ENCODE data around the gene HBS1L. TPM values are rescaled to one million over a fixed set of nuclear protein-coding genes. Genes with fewer than 3 reads are reported as not detected.

The HBS1L gene
- total and polyA plus RNA-seq, 9 of the 15 experiments (the other 6 are each of a cell fraction or from before 2014, with no cell fraction given): 101 to 199 (median 145) TPM

- TF ChIP-seq TAF9B (IDR thresholded peaks at IDR 0.05; ENCODE audit: partially characterized antibody): no peak
- TF ChIP-seq ZNF655 (CRISPR knock-in tag; IDR thresholded peaks at IDR 0.05): no peak
- TF ChIP-seq, protein P1, sequence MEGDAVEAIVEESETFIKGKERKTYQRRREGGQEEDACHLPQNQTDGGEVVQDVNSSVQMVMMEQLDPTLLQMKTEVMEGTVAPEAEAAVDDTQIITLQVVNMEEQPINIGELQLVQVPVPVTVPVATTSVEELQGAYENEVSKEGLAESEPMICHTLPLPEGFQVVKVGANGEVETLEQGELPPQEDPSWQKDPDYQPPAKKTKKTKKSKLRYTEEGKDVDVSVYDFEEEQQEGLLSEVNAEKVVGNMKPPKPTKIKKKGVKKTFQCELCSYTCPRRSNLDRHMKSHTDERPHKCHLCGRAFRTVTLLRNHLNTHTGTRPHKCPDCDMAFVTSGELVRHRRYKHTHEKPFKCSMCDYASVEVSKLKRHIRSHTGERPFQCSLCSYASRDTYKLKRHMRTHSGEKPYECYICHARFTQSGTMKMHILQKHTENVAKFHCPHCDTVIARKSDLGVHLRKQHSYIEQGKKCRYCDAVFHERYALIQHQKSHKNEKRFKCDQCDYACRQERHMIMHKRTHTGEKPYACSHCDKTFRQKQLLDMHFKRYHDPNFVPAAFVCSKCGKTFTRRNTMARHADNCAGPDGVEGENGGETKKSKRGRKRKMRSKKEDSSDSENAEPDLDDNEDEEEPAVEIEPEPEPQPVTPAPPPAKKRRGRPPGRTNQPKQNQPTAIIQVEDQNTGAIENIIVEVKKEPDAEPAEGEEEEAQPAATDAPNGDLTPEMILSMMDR (IDR thresholded peaks at IDR 0.05 in 2 of 3, conservative IDR thresholded peaks at IDR 0.05 in 1 of 3; ENCODE audit: insufficient read depth in 2 of 3, low read depth in 1 of 3, low read length in 3 of 3): no peak
- TF ChIP-seq NR3C1 (CRISPR knock-in tag; IDR thresholded peaks at IDR 0.05): no peak
- no peak for TF ChIP-seq ZNF431 (CRISPR knock-in tag; IDR thresholded peaks at IDR 0.05)
- TF ChIP-seq HNRNPK (IDR thresholded peaks at IDR 0.05; ENCODE audit: low read depth, low read length, poor library complexity, severe bottlenecking): no peak
- no peak for TF ChIP-seq ARID2 (IDR thresholded peaks at IDR 0.05)
- TF ChIP-seq TEAD2 (tag; IDR thresholded peaks at IDR 0.05): no peak
- TF ChIP-seq, protein P2, sequence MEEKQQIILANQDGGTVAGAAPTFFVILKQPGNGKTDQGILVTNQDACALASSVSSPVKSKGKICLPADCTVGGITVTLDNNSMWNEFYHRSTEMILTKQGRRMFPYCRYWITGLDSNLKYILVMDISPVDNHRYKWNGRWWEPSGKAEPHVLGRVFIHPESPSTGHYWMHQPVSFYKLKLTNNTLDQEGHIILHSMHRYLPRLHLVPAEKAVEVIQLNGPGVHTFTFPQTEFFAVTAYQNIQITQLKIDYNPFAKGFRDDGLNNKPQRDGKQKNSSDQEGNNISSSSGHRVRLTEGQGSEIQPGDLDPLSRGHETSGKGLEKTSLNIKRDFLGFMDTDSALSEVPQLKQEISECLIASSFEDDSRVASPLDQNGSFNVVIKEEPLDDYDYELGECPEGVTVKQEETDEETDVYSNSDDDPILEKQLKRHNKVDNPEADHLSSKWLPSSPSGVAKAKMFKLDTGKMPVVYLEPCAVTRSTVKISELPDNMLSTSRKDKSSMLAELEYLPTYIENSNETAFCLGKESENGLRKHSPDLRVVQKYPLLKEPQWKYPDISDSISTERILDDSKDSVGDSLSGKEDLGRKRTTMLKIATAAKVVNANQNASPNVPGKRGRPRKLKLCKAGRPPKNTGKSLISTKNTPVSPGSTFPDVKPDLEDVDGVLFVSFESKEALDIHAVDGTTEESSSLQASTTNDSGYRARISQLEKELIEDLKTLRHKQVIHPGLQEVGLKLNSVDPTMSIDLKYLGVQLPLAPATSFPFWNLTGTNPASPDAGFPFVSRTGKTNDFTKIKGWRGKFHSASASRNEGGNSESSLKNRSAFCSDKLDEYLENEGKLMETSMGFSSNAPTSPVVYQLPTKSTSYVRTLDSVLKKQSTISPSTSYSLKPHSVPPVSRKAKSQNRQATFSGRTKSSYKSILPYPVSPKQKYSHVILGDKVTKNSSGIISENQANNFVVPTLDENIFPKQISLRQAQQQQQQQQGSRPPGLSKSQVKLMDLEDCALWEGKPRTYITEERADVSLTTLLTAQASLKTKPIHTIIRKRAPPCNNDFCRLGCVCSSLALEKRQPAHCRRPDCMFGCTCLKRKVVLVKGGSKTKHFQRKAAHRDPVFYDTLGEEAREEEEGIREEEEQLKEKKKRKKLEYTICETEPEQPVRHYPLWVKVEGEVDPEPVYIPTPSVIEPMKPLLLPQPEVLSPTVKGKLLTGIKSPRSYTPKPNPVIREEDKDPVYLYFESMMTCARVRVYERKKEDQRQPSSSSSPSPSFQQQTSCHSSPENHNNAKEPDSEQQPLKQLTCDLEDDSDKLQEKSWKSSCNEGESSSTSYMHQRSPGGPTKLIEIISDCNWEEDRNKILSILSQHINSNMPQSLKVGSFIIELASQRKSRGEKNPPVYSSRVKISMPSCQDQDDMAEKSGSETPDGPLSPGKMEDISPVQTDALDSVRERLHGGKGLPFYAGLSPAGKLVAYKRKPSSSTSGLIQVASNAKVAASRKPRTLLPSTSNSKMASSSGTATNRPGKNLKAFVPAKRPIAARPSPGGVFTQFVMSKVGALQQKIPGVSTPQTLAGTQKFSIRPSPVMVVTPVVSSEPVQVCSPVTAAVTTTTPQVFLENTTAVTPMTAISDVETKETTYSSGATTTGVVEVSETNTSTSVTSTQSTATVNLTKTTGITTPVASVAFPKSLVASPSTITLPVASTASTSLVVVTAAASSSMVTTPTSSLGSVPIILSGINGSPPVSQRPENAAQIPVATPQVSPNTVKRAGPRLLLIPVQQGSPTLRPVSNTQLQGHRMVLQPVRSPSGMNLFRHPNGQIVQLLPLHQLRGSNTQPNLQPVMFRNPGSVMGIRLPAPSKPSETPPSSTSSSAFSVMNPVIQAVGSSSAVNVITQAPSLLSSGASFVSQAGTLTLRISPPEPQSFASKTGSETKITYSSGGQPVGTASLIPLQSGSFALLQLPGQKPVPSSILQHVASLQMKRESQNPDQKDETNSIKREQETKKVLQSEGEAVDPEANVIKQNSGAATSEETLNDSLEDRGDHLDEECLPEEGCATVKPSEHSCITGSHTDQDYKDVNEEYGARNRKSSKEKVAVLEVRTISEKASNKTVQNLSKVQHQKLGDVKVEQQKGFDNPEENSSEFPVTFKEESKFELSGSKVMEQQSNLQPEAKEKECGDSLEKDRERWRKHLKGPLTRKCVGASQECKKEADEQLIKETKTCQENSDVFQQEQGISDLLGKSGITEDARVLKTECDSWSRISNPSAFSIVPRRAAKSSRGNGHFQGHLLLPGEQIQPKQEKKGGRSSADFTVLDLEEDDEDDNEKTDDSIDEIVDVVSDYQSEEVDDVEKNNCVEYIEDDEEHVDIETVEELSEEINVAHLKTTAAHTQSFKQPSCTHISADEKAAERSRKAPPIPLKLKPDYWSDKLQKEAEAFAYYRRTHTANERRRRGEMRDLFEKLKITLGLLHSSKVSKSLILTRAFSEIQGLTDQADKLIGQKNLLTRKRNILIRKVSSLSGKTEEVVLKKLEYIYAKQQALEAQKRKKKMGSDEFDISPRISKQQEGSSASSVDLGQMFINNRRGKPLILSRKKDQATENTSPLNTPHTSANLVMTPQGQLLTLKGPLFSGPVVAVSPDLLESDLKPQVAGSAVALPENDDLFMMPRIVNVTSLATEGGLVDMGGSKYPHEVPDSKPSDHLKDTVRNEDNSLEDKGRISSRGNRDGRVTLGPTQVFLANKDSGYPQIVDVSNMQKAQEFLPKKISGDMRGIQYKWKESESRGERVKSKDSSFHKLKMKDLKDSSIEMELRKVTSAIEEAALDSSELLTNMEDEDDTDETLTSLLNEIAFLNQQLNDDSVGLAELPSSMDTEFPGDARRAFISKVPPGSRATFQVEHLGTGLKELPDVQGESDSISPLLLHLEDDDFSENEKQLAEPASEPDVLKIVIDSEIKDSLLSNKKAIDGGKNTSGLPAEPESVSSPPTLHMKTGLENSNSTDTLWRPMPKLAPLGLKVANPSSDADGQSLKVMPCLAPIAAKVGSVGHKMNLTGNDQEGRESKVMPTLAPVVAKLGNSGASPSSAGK (IDR thresholded peaks at IDR 0.05): no peak
- TF ChIP-seq, protein P3, sequence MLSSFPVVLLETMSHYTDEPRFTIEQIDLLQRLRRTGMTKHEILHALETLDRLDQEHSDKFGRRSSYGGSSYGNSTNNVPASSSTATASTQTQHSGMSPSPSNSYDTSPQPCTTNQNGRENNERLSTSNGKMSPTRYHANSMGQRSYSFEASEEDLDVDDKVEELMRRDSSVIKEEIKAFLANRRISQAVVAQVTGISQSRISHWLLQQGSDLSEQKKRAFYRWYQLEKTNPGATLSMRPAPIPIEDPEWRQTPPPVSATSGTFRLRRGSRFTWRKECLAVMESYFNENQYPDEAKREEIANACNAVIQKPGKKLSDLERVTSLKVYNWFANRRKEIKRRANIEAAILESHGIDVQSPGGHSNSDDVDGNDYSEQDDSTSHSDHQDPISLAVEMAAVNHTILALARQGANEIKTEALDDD (IDR thresholded peaks at IDR 0.05): peak; percentile 56; the same call in 1 of the 2 replicates
- TF ChIP-seq ZNF212 (CRISPR knock-in tag; IDR thresholded peaks at IDR 0.05): no peak
- no peak for TF ChIP-seq HDAC6 (IDR thresholded peaks at IDR 0.05; ENCODE audit: low read depth, low read length)
- TF ChIP-seq NFE2L1 (tag; IDR thresholded peaks at IDR 0.05; ENCODE audit: borderline replicate concordance, low read depth): no peak
- TF ChIP-seq POLR2A (conservative IDR thresholded peaks at IDR 0.05): no peak
Measured at GRCh38 chr6:135093578-135093977, 39.0 kb upstream of the HBS1L start (continued).
